HL-60 (cell line): Measurements from ENCODE around the gene ADAMTSL4.

Source experiments
- CTCF ChIP-seq: IDR thresholded peaks from one replicate; pipeline ENCODE4 v1.5.1; 2011; ENCODE audit warnings: low read length, control low read depth, inconsistent platforms; ENCODE audit not compliant: insufficient read depth
- GABPA ChIP-seq: IDR thresholded peaks from 2 replicates; pipeline ENCODE4 v1.6.1; 2012; ENCODE audit warnings: low read depth
- POLR2AphosphoS5 ChIP-seq: IDR thresholded peaks from 2 replicates; pipeline ENCODE4 v1.6.1; 2012; ENCODE audit warnings: low read depth
- REST ChIP-seq: IDR thresholded peaks from 2 replicates; pipeline ENCODE4 v1.6.1; 2012; ENCODE audit warnings: low read depth; ENCODE audit not compliant: insufficient replicate concordance
- SPI1 ChIP-seq: IDR thresholded peaks from 2 replicates; pipeline ENCODE4 v1.6.1; 2012; ENCODE audit warnings: low read depth, mild to moderate bottlenecking, borderline replicate concordance

- TF ChIP-seq CTCF: no peak
- TF ChIP-seq POLR2AphosphoS5: no peak
- no peak for TF ChIP-seq SPI1
- TF ChIP-seq REST: no peak
- no peak for TF ChIP-seq GABPA
Measured at GRCh38 chr1:150567341-150567716, 18.1 kb downstream of the ADAMTSL4 start.
